ENCODE measurements around the gene CFAP57. TPM values are rescaled to one million over a fixed set of nuclear protein-coding genes. Genes with fewer than 3 reads are reported as not detected.

The CFAP57 gene
- total and polyA plus RNA-seq, 2 of the 13 experiments (the other 11 are each of a cell fraction or from before 2014, with no cell fraction given) = 0.01 TPM; not detected in 1

GRCh38 chr1:43144237-43144636 is 27.9 kb upstream of the CFAP57 start:
- no peak overlapping the region for H3K4me3 ChIP-seq (replicated peaks in 1 of 3; ENCODE audit: insufficient read depth in 1 of 3, low read depth in 2 of 3, low read length in 3 of 3)
- in situ Hi-C loops (cut with HindIII; ENCODE audit: extremely low pct_ligation_motif_present, low pct_unique_long_range_greater_than_20kb) (no loop called here), intact Hi-C loops (cut with micrococcal nuclease; ENCODE audit: unreplicated experiment) (no loop called here)
- H3K27ac ChIP-seq (ENCODE audit: extremely low read length, insufficient read depth, low read length) = no peak overlapping the region
- H3K4me1 ChIP-seq (ENCODE audit: insufficient read depth, low read length) = no peaks in the 10 kb centered on the region
- ATAC-seq (no peak), FAIRE-seq (no peak), DNase-seq (ENCODE audit: low spot score) (no peak)
- CTCF ChIA-PET (ENCODE audit: low intra/inter-chr PET ratio, low total read pairs) = no interaction called here
- no peaks in the 10 kb centered on the region for H3K36me3 ChIP-seq (replicated peaks in 1 of 2; ENCODE audit: control insufficient read depth in 1 of 2, insufficient read depth in 2 of 2, low read length in 2 of 2)
- no peaks in the 10 kb centered on the region for H3K79me2 ChIP-seq (ENCODE audit: insufficient read depth, low read length)
- peaks cover 6% of the 10 kb centered on the region; the same call in 1 of the 2 replicates for H3K9me3 ChIP-seq (ENCODE audit: low read length)
- no peak overlapping the region for H2AFZ ChIP-seq (ENCODE audit: low read length)
- H4K20me1 ChIP-seq (ENCODE audit: insufficient read depth, low read length) = no peaks in the 10 kb centered on the region
- no peaks in the 10 kb centered on the region for H3K27me3 ChIP-seq (ENCODE audit: control insufficient read depth in 1 of 2, insufficient read depth in 2 of 2, low read length in 2 of 2)
- H3K9ac ChIP-seq (ENCODE audit: insufficient read depth, low read depth, low read length) = no peak overlapping the region
- POLR2A ChIA-PET = no interaction called here
- H3K4me2 ChIP-seq (ENCODE audit: low read depth, low read length) = no peak overlapping the region
- BruUV-seq (replicated peaks) = no TSS peak
- TF ChIP-seq ZNF687 (CRISPR knock-in tag; IDR thresholded peaks at IDR 0.05) = no peak
- TF ChIP-seq ZBTB7A (CRISPR knock-in tag; IDR thresholded peaks at IDR 0.05) = no peak
- no peak for TF ChIP-seq ZZZ3 (CRISPR knock-in tag; IDR thresholded peaks at IDR 0.05; ENCODE audit: borderline replicate concordance)
- TF ChIP-seq NFKBIZ (CRISPR knock-in tag; IDR thresholded peaks at IDR 0.05) = no peak
- TF ChIP-seq TRAFD1 (CRISPR knock-in tag; IDR thresholded peaks at IDR 0.05; ENCODE audit: borderline replicate concordance) = no peak
- no peak for TF ChIP-seq KIAA2018 (CRISPR knock-in tag; IDR thresholded peaks at IDR 0.05; ENCODE audit: borderline replicate concordance)
- no peak for TF ChIP-seq ZNF335 (CRISPR knock-in tag; IDR thresholded peaks at IDR 0.05)
- TF ChIP-seq SCMH1 (CRISPR knock-in tag; IDR thresholded peaks at IDR 0.05; ENCODE audit: borderline replicate concordance) = no peak
- no peak for TF ChIP-seq ISL2 (CRISPR knock-in tag; IDR thresholded peaks at IDR 0.05)
- TF ChIP-seq, protein P1, sequence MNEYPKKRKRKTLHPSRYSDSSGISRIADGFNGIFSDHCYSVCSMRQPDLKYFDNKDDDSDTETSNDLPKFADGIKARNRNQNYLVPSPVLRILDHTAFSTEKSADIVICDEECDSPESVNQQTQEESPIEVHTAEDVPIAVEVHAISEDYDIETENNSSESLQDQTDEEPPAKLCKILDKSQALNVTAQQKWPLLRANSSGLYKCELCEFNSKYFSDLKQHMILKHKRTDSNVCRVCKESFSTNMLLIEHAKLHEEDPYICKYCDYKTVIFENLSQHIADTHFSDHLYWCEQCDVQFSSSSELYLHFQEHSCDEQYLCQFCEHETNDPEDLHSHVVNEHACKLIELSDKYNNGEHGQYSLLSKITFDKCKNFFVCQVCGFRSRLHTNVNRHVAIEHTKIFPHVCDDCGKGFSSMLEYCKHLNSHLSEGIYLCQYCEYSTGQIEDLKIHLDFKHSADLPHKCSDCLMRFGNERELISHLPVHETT (CRISPR knock-in tag; conservative IDR thresholded peaks at IDR 0.05) = no peak
